ENCODE results near the gene SYNPO.

Gene SYNPO

GRCh38 chr5:150651382-150651781, 10.9 kb downstream of the SYNPO start:
- TF ChIP-seq CTCF (IDR thresholded peaks at IDR 0.05; ENCODE audit: low read depth, low read length, missing control alignments): no peak
- no peak overlapping the region for H3K4me3 ChIP-seq (ENCODE audit: low read depth, low read length)
- DNase-seq (ENCODE audit: low read depth): no peak

- no peak for TF ChIP-seq CTCF (IDR thresholded peaks at IDR 0.05; ENCODE audit: low read depth, low read length, missing control alignments)
- no peak for DNase-seq (ENCODE audit: low read depth)
- no peak overlapping the region for H3K4me3 ChIP-seq (ENCODE audit: low read depth, low read length)
Measured at GRCh38 chr5:150651924-150652671, 11.6 kb downstream of the SYNPO start.

GRCh38 chr5:150653145-150653761, 12.8 kb downstream of the SYNPO start:
- no peak overlapping the region for H3K4me3 ChIP-seq (ENCODE audit: low read depth, low read length)
- TF ChIP-seq CTCF (IDR thresholded peaks at IDR 0.05; ENCODE audit: low read depth, low read length, missing control alignments): no peak
- no peak for DNase-seq (ENCODE audit: low read depth)

GRCh38 chr5:150653762-150654556, 13.5 kb downstream of the SYNPO start:
- no peak overlapping the region for H3K4me3 ChIP-seq (ENCODE audit: low read depth, low read length)
- no peak for DNase-seq (ENCODE audit: low read depth)
- TF ChIP-seq CTCF (IDR thresholded peaks at IDR 0.05; ENCODE audit: low read depth, low read length, missing control alignments): no peak

- no peak overlapping the region for H3K4me3 ChIP-seq (ENCODE audit: low read depth, low read length)
- TF ChIP-seq CTCF (IDR thresholded peaks at IDR 0.05; ENCODE audit: low read depth, low read length, missing control alignments): no peak
- DNase-seq (ENCODE audit: low read depth): no peak
Measured at GRCh38 chr5:150655221-150655620, 14.8 kb downstream of the SYNPO start.

GRCh38 chr5:150656191-150657132, 16.0 kb downstream of the SYNPO start:
- DNase-seq (ENCODE audit: low read depth): no peak
- H3K4me3 ChIP-seq (ENCODE audit: low read depth, low read length): peak overlapping the region; percentile 57
- peak; percentile 61 for TF ChIP-seq CTCF (IDR thresholded peaks at IDR 0.05; ENCODE audit: low read depth, low read length, missing control alignments)

All from GM12864 (cell line).